Activated CD8-positive, alpha-beta memory T cell treated with anti-CD3 and anti-CD28 coated beads, Interleukin-2, amount 10 ng/mL, durations not matched to agents 7 days and 5 days (primary cell): ENCODE results near the gene HES4. TPM values are rescaled to one million over a fixed set of nuclear protein-coding genes. Genes with fewer than 3 reads are reported as not detected.

Source experiments
- ATAC-seq: fragments of 150-1000 bp; cut with Tn5 transposase; one replicate; pipeline ENCODE4 v1.10.0; 2021; ENCODE audit warnings: moderate library complexity
- CTCF ChIA-PET: fragments of 350-600 bp; sonication (Branson Sonifier 250); formaldehyde crosslinking; loops from one replicate; lab custom pipeline; 2021; ENCODE audit warnings: antibody characterized with exemption; lab: Charles Lee
- DNase-seq: peaks from one replicate; pipeline ENCODE4 v3.0.0-alpha.2; 2020
- H3K27ac Mint-ChIP-seq: one replicate; pipeline ENCODE4 v1.8.0; 2021; ENCODE audit warnings: mild to moderate bottlenecking, mixed read lengths
- H3K27me3 Mint-ChIP-seq: one replicate; pipeline ENCODE4 v1.8.0; 2021; ENCODE audit warnings: mixed read lengths
- H3K36me3 Mint-ChIP-seq: one replicate; pipeline ENCODE4 v1.8.0; 2021; ENCODE audit warnings: mild to moderate bottlenecking, mixed read lengths
- H3K4me1 Mint-ChIP-seq: one replicate; pipeline ENCODE4 v1.8.0; 2021; ENCODE audit warnings: mixed read lengths
- H3K4me3 Mint-ChIP-seq: one replicate; pipeline ENCODE4 v1.8.0; 2021; ENCODE audit warnings: mild to moderate bottlenecking, moderate library complexity, mixed read lengths
- H3K9me3 Mint-ChIP-seq: one replicate; pipeline ENCODE4 v1.8.0; 2022; ENCODE audit warnings: low read depth, mixed read lengths
- total RNA-seq, 2 experiments: library from RNA; stranded (reverse); gene quantifications; one replicate each; pipeline ENCODE4 v1.2.3, GENCODE V29; 2021

Gene HES4
- total RNA-seq, 2 experiments from 2014 or later: 0.61 to 1.6 TPM

GRCh38 chr1:974687-975328 is 25.1 kb downstream of the HES4 start:
- H3K36me3 Mint-ChIP-seq: no peaks in the 10 kb centered on the region
- CTCF ChIA-PET: interaction anchor here (1.1 to 1.9 kb wide), 3 partner anchors 8 to 70 kb away, joined by 4 to 10 read pairs (median 5); partner anchors contain the start of gene PLEKHN1
- DNase-seq (no peak), ATAC-seq (no peak)
- H3K9me3 Mint-ChIP-seq: no peaks in the 10 kb centered on the region
- peaks cover 6% of the 10 kb centered on the region for H3K4me1 Mint-ChIP-seq
- no peak overlapping the region for H3K4me3 Mint-ChIP-seq
- no peak overlapping the region for H3K27ac Mint-ChIP-seq
- H3K27me3 Mint-ChIP-seq: peaks cover 4% of the 10 kb centered on the region

DNA sequence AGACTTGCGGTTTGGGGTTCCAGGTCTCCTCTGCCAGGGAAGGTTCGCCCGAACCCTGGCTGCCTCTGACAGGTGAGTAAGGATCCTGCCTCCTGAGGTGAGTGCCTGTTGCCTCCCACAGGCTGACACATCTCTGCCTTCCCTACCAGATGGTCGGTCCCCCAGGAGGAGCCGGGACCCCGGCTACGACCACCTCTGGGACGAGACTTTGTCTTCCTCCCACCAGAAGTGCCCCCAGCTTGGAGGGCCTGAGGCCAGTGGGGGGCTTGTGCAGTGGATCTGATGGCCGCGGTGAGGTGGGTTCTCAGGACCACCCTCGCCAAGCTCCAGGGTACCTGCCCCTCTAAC is 25.6 kb downstream of the HES4 start:
- no peak overlapping the region for H3K27ac Mint-ChIP-seq
- ATAC-seq (no peak), DNase-seq (no peak)
- no peak overlapping the region for H3K4me3 Mint-ChIP-seq
- no peaks in the 10 kb centered on the region for H3K9me3 Mint-ChIP-seq
- CTCF ChIA-PET: no interaction called here
- H3K36me3 Mint-ChIP-seq: no peaks in the 10 kb centered on the region
- H3K4me1 Mint-ChIP-seq: peaks cover 6% of the 10 kb centered on the region
- H3K27me3 Mint-ChIP-seq: peaks cover 6% of the 10 kb centered on the region

DNA sequence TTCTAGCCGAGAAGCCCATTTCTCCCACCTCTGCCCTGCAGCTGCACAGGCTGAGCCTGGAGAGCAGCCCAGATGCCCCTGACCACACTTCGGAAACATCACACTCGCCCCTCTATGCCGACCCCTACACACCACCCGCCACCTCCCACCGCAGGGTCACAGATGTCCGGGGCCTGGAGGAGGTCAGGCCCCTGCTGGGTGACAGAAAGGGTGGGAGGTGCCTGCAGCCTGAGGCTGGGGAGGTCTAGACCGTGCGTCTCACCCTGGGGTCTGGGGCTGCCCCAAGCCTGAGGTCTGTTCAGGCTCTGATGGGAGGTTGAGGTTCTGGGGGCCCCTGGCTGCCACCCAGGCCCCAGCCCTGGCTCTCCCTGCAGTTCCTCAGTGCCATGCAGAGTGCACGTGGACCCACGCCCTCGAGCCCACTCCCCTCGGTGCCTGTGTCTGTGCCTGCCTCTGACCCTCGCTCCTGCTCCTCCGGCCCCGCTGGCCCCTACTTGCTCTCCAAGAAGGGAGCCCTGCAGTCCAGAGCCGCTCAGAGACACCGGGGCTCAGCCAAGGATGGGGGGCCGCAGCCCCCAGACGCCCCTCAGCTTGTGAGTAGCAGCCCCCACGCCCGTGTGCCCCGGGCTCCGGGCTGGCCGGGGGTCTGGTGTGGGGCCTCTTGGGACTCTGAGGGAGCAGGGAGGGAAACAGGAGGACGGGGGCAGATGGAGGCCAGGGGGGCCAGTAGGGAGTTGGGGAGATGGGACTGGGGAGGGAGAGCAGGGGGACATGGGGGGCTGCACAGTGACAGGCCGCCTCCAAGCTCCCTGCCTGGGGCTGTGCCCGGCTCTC is 26.2 kb downstream of the HES4 start:
- CTCF ChIA-PET: interaction anchor here (2.4 kb wide), 1 partner anchor 10 kb away, joined by 9 read pairs; no protein-coding TSS in a partner anchor
- H3K27me3 Mint-ChIP-seq: peaks cover 8% of the 10 kb centered on the region
- H3K36me3 Mint-ChIP-seq: no peaks in the 10 kb centered on the region
- H3K4me3 Mint-ChIP-seq: no peak overlapping the region
- DNase-seq (no peak), ATAC-seq (no peak)
- no peaks in the 10 kb centered on the region for H3K9me3 Mint-ChIP-seq
- no peak overlapping the region for H3K27ac Mint-ChIP-seq
- H3K4me1 Mint-ChIP-seq: peaks cover 6% of the 10 kb centered on the region

GRCh38 chr1:972726-973458 is 27.0 kb downstream of the HES4 start:
- no peak overlapping the region for H3K27ac Mint-ChIP-seq

DNA sequence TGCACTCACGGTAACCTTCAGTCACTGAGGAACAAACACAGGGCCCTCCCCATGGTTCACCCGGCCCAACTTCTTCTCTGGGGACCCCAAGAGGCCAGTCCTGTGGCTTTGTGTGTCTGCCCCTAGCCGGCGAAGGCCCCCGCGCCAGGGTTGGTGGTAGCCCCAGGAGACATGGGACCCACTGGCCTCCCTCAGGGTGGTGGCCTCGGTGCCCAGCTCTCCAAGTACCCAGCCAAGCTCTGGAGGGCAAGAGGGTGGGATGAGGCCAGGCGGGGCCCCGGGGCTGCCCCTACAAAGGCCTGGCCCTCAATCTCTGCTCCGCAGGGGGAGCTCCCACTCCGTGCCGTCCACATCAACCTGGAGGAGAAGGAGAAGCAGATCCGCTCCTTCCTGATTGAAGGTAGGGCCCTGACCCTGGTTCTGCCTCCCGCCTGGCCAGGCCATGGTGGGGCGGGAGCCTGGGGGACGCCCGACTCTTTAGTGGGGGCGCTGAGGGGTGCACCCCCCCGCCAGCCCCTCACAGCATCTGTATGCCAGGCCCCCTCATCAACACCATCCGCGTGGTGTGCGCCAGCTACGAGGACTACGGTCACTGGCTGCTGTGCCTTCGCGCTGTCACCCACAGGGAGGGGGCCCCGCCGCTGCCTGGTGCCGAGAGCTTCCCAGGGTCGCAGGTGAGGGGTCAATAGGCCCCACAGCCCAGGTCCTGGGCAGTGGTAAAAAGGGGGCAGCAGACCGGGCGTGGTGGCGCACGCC is 28.0 kb downstream of the HES4 start:
- ATAC-seq (no peak), DNase-seq (no peak)
- CTCF ChIA-PET: interaction anchor here (1.3 to 2.4 kb wide), 2 partner anchors 9 to 12 kb away, joined by 3 to 9 read pairs; no protein-coding TSS in a partner anchor
- Mint-ChIP-seq H3K4me1 (peaks cover 7% of the 10 kb centered on the region), H3K27me3 (peaks cover 10% of the 10 kb centered on the region), H3K27ac (no peak overlapping the region), H3K9me3 (no peaks in the 10 kb centered on the region), H3K36me3 (no peaks in the 10 kb centered on the region), H3K4me3 (no peak overlapping the region)

More at GRCh38 chr1:972726-973458, 27.0 kb downstream of the HES4 start:
- no peak for ATAC-seq
- DNase-seq: no peak
- CTCF ChIA-PET: interaction anchor here (2.4 kb wide), 1 partner anchor 11 kb away, joined by 9 read pairs; no protein-coding TSS in a partner anchor
- Mint-ChIP-seq H3K4me1 (peaks cover 2% of the 10 kb centered on the region), H3K27me3 (peaks cover 10% of the 10 kb centered on the region), H3K36me3 (no peaks in the 10 kb centered on the region), H3K9me3 (no peaks in the 10 kb centered on the region), H3K4me3 (no peak overlapping the region)

DNA sequence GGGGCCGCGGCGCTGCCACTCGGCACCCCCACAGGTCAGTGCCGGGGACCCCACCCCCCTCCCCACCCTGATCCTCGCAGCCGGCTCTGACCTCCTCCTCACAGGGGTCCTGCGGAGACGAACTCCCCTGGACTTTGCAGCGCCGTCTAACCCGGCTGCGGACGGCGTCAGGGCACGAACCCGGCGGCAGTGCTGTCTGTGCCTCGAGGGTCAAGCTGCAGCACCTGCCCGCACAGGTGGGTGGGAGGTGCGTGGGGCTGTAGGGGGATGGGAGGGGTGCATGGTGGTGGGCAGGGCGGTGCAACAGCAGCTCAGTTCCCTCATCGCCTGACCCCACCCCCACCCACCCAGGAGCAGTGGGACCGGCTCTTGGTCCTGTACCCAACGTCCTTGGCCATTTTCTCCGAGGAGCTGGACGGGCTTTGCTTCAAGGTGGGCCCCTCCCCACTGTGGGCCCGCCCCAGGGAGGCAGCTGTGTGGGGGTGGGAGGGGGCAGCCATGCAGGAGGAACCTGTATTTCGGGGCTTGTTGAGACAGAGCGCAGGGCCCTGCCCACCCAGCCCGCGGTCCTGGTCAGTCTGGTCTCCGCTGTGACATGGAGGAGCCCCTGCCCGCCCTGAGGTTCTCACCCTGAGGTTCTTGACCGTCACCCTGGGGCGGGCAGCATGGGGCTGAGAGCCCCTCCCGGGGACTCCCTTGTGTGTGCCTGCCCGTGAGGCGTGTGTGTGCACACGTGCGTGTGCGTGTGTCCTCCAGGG is 28.7 kb downstream of the HES4 start:
- Mint-ChIP-seq H3K36me3 (no peaks in the 10 kb centered on the region), H3K27me3 (peaks cover 10% of the 10 kb centered on the region), H3K9me3 (no peaks in the 10 kb centered on the region), H3K4me3 (no peak overlapping the region), H3K4me1 (peaks cover 9% of the 10 kb centered on the region), H3K27ac (no peak overlapping the region)
- ATAC-seq: no peak
- DNase-seq: no peak
- CTCF ChIA-PET: interaction anchor here (0.9 to 1.3 kb wide), 4 partner anchors 10 to 93 kb away, joined by 3 to 4 read pairs (median 3); no protein-coding TSS in a partner anchor

GRCh38 chr1:970242-970972 is 29.5 kb downstream of the HES4 start:
- Mint-ChIP-seq H3K27ac (no peak overlapping the region), H3K36me3 (no peaks in the 10 kb centered on the region), H3K4me3 (no peak overlapping the region), H3K27me3 (peaks cover 6% of the 10 kb centered on the region), H3K9me3 (no peaks in the 10 kb centered on the region), H3K4me1 (peaks cover 14% of the 10 kb centered on the region)
- CTCF ChIA-PET: interaction anchor here (0.9 to 1.3 kb wide), 4 partner anchors 11 to 94 kb away, joined by 3 to 4 read pairs (median 3); no protein-coding TSS in a partner anchor
- DNase-seq (no peak), ATAC-seq (no peak)

DNA sequence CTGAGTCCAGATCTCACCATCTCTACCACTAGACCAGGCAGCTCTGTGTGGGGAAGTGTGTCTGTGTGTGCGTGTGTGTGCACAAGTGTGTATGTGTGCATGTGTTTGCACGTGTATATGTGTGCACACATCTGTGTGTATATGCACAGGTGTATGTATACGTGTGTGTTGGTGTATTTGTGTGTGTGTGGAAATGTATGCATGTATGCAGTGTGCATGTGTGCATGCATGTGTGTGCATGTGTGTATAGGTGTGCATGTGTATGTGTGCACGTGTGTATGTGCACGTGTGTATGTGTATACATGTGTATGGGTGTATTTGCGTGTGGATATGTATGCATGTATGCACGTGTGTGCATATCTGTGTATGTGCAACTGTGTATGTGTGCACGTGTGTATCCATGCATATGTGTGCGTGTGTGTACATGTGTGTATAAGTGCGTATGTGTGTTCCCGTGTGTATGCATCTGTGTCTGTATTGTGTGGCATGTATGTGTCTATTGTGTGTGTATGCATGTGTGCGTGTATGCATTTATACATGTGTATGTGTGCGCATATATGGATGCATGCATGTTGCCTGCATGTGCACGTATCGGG is 30.5 kb downstream of the HES4 start:
- H3K36me3 Mint-ChIP-seq: peaks cover 1% of the 10 kb centered on the region
- ATAC-seq: no peak

GRCh38 chr1:967466-968343 is 32.2 kb downstream of the HES4 start:
- peaks cover 14% of the 10 kb centered on the region for H3K4me1 Mint-ChIP-seq

More for the DNA sequence above, 30.5 kb downstream of the HES4 start:
- Mint-ChIP-seq H3K9me3 (no peaks in the 10 kb centered on the region), H3K27me3 (peaks cover 6% of the 10 kb centered on the region), H3K4me3 (no peak overlapping the region), H3K4me1 (peaks cover 14% of the 10 kb centered on the region), H3K27ac (no peak overlapping the region)
- CTCF ChIA-PET: interaction anchor here (0.7 kb wide), 1 partner anchor 65 kb away, joined by 3 read pairs; no protein-coding TSS in a partner anchor
- no peak for DNase-seq

DNA sequence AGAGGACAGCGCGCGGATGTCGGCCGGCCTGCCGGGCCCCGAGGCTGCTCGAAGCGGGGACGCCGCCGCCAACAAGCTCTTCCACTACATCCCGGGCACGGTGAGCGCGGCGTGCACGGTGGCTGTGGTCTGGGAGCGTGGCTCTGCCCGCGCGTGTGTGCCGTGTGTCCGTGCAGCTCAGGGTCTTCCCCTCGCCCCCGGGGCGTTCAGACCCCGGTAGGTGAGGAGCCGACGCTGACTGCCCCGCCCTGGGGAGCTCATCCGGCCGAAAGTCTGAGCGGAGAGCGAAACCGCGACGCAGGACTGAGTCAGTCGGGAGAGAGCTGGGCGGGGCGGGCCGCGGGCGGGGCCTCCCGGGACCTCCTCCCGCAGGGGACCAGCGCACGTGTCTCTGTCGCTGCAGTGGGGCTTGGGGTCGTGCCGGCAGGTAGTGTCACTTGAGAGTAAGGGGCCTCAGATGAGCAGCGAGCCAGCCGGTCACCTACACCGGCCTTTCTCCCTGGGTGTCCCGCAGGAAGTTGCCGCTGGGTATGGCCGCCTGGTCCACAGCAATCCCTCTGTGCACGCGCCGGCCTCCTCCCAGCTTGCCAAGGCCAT is 33.1 kb downstream of the HES4 start:
- peak overlapping the region; percentile 85 for H3K27ac Mint-ChIP-seq
- H3K9me3 Mint-ChIP-seq: no peaks in the 10 kb centered on the region
- peaks cover 1% of the 10 kb centered on the region for H3K36me3 Mint-ChIP-seq
- peak overlapping the region; percentile 79 for H3K4me3 Mint-ChIP-seq
- DNase-seq (peak; percentile 92), ATAC-seq (peak; percentile 91)
- H3K27me3 Mint-ChIP-seq: peaks cover 6% of the 10 kb centered on the region
- CTCF ChIA-PET: interaction anchor here (0.6 to 1.3 kb wide), 9 partner anchors 9 to 408 kb away, joined by 3 to 17 read pairs (median 3); partner anchors contain the start of gene AURKAIP1
- H3K4me1 Mint-ChIP-seq: peaks cover 14% of the 10 kb centered on the region

More at GRCh38 chr1:967466-968343, 32.2 kb downstream of the HES4 start:
- H3K27me3 Mint-ChIP-seq: peaks cover 6% of the 10 kb centered on the region
- no peak overlapping the region for H3K4me3 Mint-ChIP-seq
- CTCF ChIA-PET: interaction anchor here (0.8 to 1.3 kb wide), 3 partner anchors 14 to 96 kb away, joined by 3 to 17 read pairs (median 3); partner anchors contain the start of gene PERM1
- no peak for DNase-seq
- peaks cover 1% of the 10 kb centered on the region for H3K36me3 Mint-ChIP-seq
- no peak overlapping the region for H3K27ac Mint-ChIP-seq
- H3K9me3 Mint-ChIP-seq: no peaks in the 10 kb centered on the region
- no peak for ATAC-seq
